WI38 (cell line): ENCODE results near the gene DAPK2.

Source experiments
- H3K4me3 ChIP-seq: 2 replicates; pipeline ENCODE4 v1.5.1; 2011; ENCODE audit warnings: low read depth, mild to moderate bottlenecking, control low read depth, low read length
- CTCF ChIP-seq: IDR thresholded peaks from 2 replicates; pipeline ENCODE4 v1.5.1; 2012; ENCODE audit warnings: low read depth, mild to moderate bottlenecking, control low read depth, low read length

Gene DAPK2

GRCh38 chr15:64030123-64030522 lies 16.2 kb downstream of the DAPK2 start:
- no peak for TF ChIP-seq CTCF
- H3K4me3 ChIP-seq = no peak overlapping the region

DNA sequence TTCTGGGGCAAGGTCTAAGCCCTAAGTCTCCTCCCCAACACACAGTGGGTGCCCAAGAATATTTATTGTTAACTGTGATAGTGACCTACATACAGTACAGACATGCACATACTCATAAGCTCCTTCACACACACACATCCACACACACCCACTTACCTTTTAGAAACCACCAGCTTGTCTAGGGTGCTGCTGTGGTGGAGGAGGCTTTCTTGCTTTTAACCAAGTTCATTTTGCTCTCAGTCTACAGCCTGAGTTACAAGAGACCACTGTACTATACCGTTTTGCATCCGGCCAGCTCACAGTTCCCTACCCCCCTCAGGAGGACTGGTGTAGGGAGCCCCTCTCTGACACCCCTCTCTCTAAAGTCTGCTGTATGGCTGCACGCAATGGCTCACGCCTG lies 16.7 kb downstream of the DAPK2 start:
- TF ChIP-seq CTCF = no peak
- H3K4me3 ChIP-seq = no peak overlapping the region

- H3K4me3 ChIP-seq = no peak overlapping the region
- no peak for TF ChIP-seq CTCF
Measured at GRCh38 chr15:64029110-64029509, 17.2 kb downstream of the DAPK2 start.

GRCh38 chr15:64026591-64026990 lies 19.7 kb downstream of the DAPK2 start:
- no peak overlapping the region for H3K4me3 ChIP-seq
- TF ChIP-seq CTCF = no peak

- TF ChIP-seq CTCF = no peak
Measured at GRCh38 chr15:64024172-64025050, 21.9 kb downstream of the DAPK2 start.

GRCh38 chr15:64023220-64023619 lies 23.1 kb downstream of the DAPK2 start:
- TF ChIP-seq CTCF = no peak
- no peak overlapping the region for H3K4me3 ChIP-seq

More at GRCh38 chr15:64024172-64025050, 21.9 kb downstream of the DAPK2 start:
- no peak overlapping the region for H3K4me3 ChIP-seq

- no peak overlapping the region for H3K4me3 ChIP-seq
- TF ChIP-seq CTCF = no peak
Measured at GRCh38 chr15:64022571-64022970, 23.7 kb downstream of the DAPK2 start.
